ENCODE data around the gene CA12.

The CA12 gene

DNA sequence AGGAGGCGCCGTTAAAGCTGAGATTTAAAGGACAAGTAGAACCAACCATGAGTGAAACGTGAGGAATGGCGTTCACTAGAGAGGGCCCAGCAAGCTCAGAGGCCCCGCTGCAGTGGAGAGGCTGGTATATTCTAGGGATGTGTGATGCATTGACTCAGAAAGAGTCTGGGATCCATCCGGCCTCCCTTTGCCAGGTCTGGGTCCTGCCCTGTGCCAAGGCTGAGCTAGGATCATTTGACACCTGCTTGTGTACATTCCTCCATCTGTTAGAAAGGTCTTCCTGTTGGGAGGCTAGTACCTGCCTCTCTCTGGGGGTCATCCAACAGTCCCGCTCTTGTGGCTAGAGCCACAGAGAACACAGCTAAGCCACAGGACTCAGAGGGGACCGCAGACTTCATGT, 28.4 kb downstream of the CA12 start:
- TF ChIP-seq, protein P1, sequence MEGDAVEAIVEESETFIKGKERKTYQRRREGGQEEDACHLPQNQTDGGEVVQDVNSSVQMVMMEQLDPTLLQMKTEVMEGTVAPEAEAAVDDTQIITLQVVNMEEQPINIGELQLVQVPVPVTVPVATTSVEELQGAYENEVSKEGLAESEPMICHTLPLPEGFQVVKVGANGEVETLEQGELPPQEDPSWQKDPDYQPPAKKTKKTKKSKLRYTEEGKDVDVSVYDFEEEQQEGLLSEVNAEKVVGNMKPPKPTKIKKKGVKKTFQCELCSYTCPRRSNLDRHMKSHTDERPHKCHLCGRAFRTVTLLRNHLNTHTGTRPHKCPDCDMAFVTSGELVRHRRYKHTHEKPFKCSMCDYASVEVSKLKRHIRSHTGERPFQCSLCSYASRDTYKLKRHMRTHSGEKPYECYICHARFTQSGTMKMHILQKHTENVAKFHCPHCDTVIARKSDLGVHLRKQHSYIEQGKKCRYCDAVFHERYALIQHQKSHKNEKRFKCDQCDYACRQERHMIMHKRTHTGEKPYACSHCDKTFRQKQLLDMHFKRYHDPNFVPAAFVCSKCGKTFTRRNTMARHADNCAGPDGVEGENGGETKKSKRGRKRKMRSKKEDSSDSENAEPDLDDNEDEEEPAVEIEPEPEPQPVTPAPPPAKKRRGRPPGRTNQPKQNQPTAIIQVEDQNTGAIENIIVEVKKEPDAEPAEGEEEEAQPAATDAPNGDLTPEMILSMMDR (IDR thresholded peaks at IDR 0.05; ENCODE audit: low read depth, low read length) = no peak
- Histone ChIP-seq H3K9me3 (ENCODE audit: severe bottlenecking) (no peaks in the 10 kb centered on the region), H3K4me3 (ENCODE audit: low read depth, low read length) (no peak overlapping the region), H3K27me3 (ENCODE audit: insufficient read depth, low read depth, severe bottlenecking) (no peaks in the 10 kb centered on the region), H3K27ac (no peak overlapping the region), H3K36me3 (no peaks in the 10 kb centered on the region)
- no peak for DNase-seq

DNA sequence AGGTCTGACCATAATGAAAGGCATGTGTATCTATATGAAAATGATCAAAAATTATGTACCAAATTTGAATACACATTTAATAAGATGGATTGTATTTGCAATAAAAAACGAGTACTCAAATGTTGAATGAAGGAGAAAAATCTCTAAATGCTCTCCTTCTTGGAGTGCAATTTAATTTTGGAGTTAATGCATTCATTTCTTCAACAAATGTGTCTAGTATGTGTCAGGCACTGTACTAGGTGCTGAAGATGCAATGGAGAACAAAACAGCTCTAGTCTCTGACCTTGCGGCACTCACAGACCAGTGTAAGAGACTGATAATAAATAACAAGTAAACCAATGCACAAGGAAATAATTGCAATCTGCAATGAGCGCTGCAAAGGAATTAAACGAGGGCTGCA, 28.8 kb downstream of the CA12 start:
- no peaks in the 10 kb centered on the region for H3K36me3 ChIP-seq
- no peak overlapping the region for H3K4me3 ChIP-seq (ENCODE audit: low read depth, low read length)
- DNase-seq = no peak
- TF ChIP-seq, protein P1 (IDR thresholded peaks at IDR 0.05; ENCODE audit: low read depth, low read length) = no peak
- H3K27me3 ChIP-seq (ENCODE audit: insufficient read depth, low read depth, severe bottlenecking) = no peaks in the 10 kb centered on the region
- H3K27ac ChIP-seq = no peak overlapping the region
- no peaks in the 10 kb centered on the region for H3K9me3 ChIP-seq (ENCODE audit: severe bottlenecking)

DNA sequence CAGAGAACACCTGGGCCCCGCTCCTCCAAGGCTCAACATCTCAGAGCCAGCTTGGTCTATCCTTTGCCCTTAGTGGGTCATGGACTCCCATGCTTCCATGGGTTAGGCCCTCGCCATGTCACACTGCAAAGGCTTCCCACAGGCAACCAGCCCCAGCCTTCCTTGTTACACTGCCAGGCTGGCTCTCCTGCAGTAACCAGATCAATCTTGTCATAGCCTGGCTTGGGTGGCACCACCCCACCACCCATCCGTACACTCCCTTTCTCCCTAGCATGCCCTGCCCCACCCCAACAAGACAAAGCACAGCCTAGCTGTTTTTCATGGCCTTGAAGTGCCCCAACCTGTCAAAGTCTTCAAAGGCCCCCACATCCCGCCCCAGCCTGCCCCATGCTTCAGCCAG, 30.5 kb downstream of the CA12 start:
- TF ChIP-seq, protein P1 (IDR thresholded peaks at IDR 0.05; ENCODE audit: low read depth, low read length) = no peak
- H3K4me3 ChIP-seq (ENCODE audit: low read depth, low read length) = no peak overlapping the region
- no peak overlapping the region for H3K27ac ChIP-seq
- no peaks in the 10 kb centered on the region for H3K27me3 ChIP-seq (ENCODE audit: insufficient read depth, low read depth, severe bottlenecking)
- no peak for DNase-seq
- no peaks in the 10 kb centered on the region for H3K9me3 ChIP-seq (ENCODE audit: severe bottlenecking)
- H3K36me3 ChIP-seq = no peaks in the 10 kb centered on the region

DNA sequence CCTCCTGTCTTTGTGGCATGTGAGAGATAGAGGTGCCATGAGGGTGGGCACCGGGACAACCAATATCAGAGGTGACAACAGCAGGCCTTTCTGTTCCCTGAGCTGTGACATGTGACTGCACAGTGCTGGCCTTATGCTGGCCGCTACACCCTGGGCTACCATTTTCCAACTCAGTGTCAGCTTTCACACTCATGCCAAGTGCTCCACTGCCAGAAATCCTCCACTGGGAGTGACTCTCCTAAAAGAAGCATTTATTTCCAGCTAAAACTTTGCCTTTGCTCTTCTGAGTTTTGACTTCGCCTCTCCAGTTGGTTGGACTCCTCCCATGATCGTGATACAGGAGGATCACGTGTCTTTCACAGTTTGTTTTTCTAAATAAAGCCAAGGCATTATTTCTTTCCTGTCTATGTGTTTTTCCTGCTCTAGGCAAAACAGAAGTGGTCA, 31.4 kb downstream of the CA12 start:
- Histone ChIP-seq H3K4me3 (ENCODE audit: low read depth, low read length) (no peak overlapping the region), H3K27me3 (ENCODE audit: insufficient read depth, low read depth, severe bottlenecking) (no peaks in the 10 kb centered on the region), H3K9me3 (ENCODE audit: severe bottlenecking) (no peaks in the 10 kb centered on the region), H3K36me3 (no peaks in the 10 kb centered on the region), H3K27ac (no peak overlapping the region)
- TF ChIP-seq, protein P1 (IDR thresholded peaks at IDR 0.05; ENCODE audit: low read depth, low read length) = no peak
- DNase-seq = no peak

DNA sequence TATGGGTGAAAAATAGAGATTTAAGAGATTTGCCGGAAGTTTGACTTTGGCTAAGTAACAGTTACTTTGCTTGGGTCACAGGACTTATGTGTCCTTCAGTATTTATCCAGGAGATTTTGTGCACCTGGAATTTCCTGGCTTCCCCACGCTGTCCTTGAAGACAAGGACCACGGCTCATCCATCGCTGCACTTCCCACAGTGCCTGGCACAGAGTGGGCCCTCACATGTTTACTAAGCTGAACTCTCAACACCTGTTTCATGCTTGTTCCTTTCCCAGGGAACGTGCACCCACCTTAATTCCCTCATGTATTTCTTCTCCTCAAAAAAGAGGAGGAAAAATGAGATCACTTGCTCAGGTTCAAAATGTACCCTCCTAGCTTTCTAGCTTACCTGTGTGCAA, 32.0 kb downstream of the CA12 start:
- H3K27me3 ChIP-seq (ENCODE audit: insufficient read depth, low read depth, severe bottlenecking) = no peaks in the 10 kb centered on the region
- H3K36me3 ChIP-seq = no peaks in the 10 kb centered on the region
- no peak for DNase-seq
- no peak overlapping the region for H3K27ac ChIP-seq
- no peak overlapping the region for H3K4me3 ChIP-seq (ENCODE audit: low read depth, low read length)
- TF ChIP-seq, protein P1 (IDR thresholded peaks at IDR 0.05; ENCODE audit: low read depth, low read length) = no peak
- H3K9me3 ChIP-seq (ENCODE audit: severe bottlenecking) = no peaks in the 10 kb centered on the region

DNA sequence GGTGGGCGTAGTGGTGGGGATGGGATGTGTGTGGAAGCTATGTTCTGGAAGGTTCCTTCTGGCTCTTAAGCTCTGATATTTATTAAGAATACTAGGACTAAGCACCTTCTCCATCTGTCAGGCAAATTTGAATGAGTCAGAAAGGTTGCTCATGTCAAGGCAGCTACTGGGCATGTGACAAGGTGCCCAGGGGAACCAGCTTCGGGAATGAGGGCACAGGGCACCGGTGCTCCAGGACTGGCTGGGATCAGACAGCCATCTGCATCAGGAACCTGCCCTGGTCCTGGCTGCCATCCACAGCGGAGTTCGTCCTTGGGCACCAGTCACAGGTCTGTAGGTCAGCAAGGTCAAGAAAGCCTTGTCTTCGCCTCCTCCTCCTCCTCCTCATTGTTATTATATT, 32.5 kb downstream of the CA12 start:
- Histone ChIP-seq H3K27me3 (ENCODE audit: insufficient read depth, low read depth, severe bottlenecking) (no peaks in the 10 kb centered on the region), H3K4me3 (ENCODE audit: low read depth, low read length) (no peak overlapping the region)

More for the DNA sequence above, 32.5 kb downstream of the CA12 start:
- H3K9me3 ChIP-seq (ENCODE audit: severe bottlenecking) = no peaks in the 10 kb centered on the region
- no peak overlapping the region for H3K27ac ChIP-seq
- H3K36me3 ChIP-seq = no peaks in the 10 kb centered on the region
- DNase-seq = no peak
- TF ChIP-seq, protein P1 (IDR thresholded peaks at IDR 0.05; ENCODE audit: low read depth, low read length) = no peak
